Hepatocyte (in vitro differentiated cells): ENCODE measurements around the gene RBM7.

Experiments used
- CTCF ChIP-seq: fragments of 200-600 bp; sonication (generic); IDR thresholded peaks from 2 replicates; pipeline ENCODE4 v1.5.1; 2016; ENCODE audit warnings: antibody characterized with exemption, mild to moderate bottlenecking; ENCODE audit not compliant: poor library complexity
- EZH2 ChIP-seq: fragments of 200-600 bp; sonication (generic); IDR thresholded peaks from 2 replicates; pipeline ENCODE4 v1.6.1; 2016; ENCODE audit warnings: antibody characterized with exemption, mild to moderate bottlenecking, borderline replicate concordance

GRCh38 chr11:114440121-114440860 is 39.8 kb downstream of the RBM7 start:
- TF ChIP-seq CTCF (no peak), EZH2 (no peak)
